Activated T-helper 2 cell treated with anti-CD3 and anti-CD28 coated beads, Interferon-gamma antibody, Interleukin-2, Interleukin-4, amounts not matched to agents 10 μg/mL and 5 μg/mL and 100 μg/mL, durations not matched to agents 14 hours and 24 hours and 36 hours (primary cell): ENCODE data around the gene PPP4C. TPM values are rescaled to one million over a fixed set of nuclear protein-coding genes. Genes with fewer than 3 reads are reported as not detected.
A peak's percentile ranks its signal among the peaks of the same experiment; 100 is the strongest.

ENCODE experiments used
- DNase-seq: peaks from one replicate; pipeline ENCODE4 v3.0.0; 2021; ENCODE audit warnings: low spot score
- H3K27ac Mint-ChIP-seq: one replicate; pipeline ENCODE4 v1.8.0; 2021; ENCODE audit warnings: mixed read lengths
- H3K27me3 Mint-ChIP-seq: one replicate; pipeline ENCODE4 v1.8.0; 2021; ENCODE audit warnings: low read depth, mixed read lengths
- H3K36me3 Mint-ChIP-seq: one replicate; pipeline ENCODE4 v1.8.0; 2021; ENCODE audit warnings: low read depth, mixed read lengths
- H3K4me1 Mint-ChIP-seq: one replicate; pipeline ENCODE4 v1.8.0; 2021; ENCODE audit warnings: low read depth, mixed read lengths
- H3K4me3 Mint-ChIP-seq: one replicate; pipeline ENCODE4 v1.8.0; 2021; ENCODE audit warnings: low read depth, mild to moderate bottlenecking, moderate library complexity, mixed read lengths
- H3K9me3 Mint-ChIP-seq: one replicate; pipeline ENCODE4 v1.8.0; 2021; ENCODE audit warnings: mixed read lengths
- intact Hi-C: fragments of 100-400 bp; cut with micrococcal nuclease; formaldehyde crosslinking; loops from one replicate; pipeline ENCODE4 v1.15.1; 2023
- total RNA-seq: library from RNA; stranded (reverse); gene quantifications from 2 replicates; pipeline ENCODE4 v1.2.3, GENCODE V29; 2022

The PPP4C gene
- total RNA-seq, 1 donor from 2014 or later = 143 TPM

DNA sequence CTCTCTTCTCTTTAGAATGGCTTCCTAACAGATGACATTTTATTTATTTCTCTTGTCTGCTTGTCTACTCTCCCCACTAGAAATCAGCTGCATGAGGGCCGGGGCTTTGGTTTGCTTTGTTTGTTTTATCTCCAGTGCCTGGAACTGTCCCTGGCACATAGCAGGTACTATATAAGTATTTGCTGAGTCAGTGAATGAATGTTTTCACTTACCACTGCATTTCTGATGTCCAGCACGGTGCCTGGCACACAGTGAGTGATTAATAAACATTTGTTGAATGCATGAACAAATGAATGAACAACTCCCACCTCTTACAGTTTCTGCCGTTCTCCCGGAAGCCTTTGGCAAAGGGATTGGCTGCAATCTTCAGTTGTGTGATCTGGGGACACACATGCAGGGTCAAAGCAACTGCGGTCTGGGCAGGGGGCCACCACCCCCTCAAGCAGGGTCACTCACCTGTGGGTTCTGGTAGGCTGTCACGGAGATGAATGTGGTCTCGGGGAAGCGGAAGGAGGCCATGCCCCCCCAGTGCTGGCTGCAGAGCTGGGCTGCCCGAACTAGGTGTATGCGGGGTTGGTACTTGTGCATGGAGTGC is 12.5 kb downstream of the PPP4C start:
- Mint-ChIP-seq H3K4me3 (no peak overlapping the region), H3K36me3 (peaks cover 24% of the 10 kb centered on the region), H3K27me3 (no peaks in the 10 kb centered on the region), H3K27ac (peak overlapping the region; percentile 15), H3K9me3 (no peaks in the 10 kb centered on the region), H3K4me1 (peaks cover 25% of the 10 kb centered on the region)
- DNase-seq = no peak
- intact Hi-C loops = no loop called here

- Mint-ChIP-seq H3K27me3 (no peaks in the 10 kb centered on the region), H3K27ac (peak overlapping the region; percentile 67), H3K4me1 (peaks cover 27% of the 10 kb centered on the region), H3K4me3 (no peak overlapping the region), H3K9me3 (no peaks in the 10 kb centered on the region), H3K36me3 (peaks cover 24% of the 10 kb centered on the region)
- intact Hi-C loops = no loop called here
- no peak for DNase-seq
These were observed 13.2 kb downstream of the PPP4C start for GRCh38 chr16:30088832-30089624.

DNA sequence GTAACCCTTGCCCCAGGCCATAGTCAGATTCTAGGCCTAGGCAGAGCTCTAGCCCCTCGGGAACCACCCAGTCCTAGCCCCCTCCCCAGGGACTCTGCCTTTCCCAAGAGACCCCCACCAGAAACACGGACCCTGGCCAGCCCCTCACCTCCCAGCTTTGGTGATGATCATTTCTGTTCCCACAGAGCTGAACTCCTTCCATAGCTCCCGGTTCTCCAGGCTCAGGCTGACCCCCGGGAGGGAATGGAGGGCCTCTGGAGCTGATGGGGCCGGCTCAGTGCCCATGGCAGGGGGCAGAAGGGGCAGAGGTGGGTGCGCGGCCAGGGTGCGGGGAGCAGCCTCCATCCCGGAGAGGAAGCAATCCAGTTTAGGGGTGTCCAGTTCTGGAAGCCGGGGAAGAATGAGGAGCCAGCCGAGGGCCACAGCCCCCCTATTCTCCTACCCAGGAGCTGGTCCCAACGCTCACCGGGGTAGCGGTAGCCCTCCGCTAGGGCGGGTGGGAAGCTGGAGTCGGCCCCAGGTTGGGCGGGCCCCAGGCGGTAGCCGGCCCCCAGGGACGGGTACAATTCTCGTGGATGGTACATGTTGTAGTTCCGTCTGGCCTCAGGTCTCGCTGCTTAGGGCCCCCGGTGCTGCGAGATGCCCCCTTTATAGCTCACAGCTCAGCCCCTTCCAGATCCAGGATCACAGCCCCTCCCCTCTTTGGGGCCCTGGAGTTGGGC is 15.0 kb downstream of the PPP4C start:
- H3K36me3 Mint-ChIP-seq = peaks cover 29% of the 10 kb centered on the region
- intact Hi-C loops = loop anchor here (10.0 kb wide), 1 partner anchor 314 kb away; the partner anchor contains the start of gene ZNF771

DNA sequence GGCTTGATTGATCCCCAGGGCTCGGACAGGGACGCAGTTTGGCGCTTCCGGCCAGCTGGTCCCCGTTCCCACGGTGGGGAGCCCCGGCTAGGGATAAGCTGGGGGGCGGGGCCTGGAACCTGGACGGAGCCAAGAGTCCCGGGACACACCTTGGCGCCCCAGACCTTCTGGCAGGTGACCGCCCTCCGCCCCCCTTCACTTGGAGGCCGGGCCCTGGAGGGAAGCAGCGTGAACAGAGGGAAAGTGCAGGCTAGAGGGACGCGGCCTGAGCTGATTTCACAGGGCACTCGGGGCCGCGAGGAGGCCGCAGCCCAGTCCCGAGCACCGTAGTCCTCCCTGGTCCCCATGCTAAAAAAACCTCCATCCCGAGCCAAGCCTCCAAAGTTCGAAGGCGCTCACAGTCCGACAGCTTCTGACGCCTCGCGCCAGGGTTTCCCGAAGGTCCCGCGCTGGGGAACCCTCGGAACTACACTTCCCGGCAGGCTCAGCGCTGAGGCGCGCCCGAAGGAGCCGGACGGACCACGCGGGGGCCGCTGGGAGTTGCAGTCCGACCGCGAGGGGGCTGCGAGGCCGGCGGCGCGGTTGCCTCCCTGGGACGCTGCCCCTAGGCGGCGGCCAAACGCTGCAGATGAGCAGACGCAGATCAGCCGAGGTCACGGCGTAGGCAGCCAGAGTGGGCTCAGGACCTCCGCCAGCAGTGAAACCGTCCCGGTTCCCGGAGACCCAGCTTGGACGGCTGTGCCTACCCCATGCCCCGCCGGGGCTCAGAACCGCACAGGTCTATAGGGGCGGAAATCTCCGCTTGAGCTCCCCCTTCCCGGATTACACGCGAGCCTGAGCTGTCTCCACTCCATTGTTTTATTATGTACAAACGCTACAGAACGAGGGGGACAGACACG is 15.9 kb downstream of the PPP4C start, which contains the start of gene TBX6:
TSS of gene TBX6 (minus strand) at position 451 of the 899 bp plus-strand sequence. CDS start 731 bp downstream, outside the sequence.
- H3K4me3 Mint-ChIP-seq = peak within 1 kb of the TSS; percentile 88
- peaks cover 32% of the 10 kb centered on the region for H3K36me3 Mint-ChIP-seq
- intact Hi-C loops = loop anchor here (1.0 to 10.0 kb wide), 4 partner anchors 17 to 567 kb away; partner anchors contain the start of genes ALDOA, FBRS, PPP4C and ZNF771
- H3K27ac Mint-ChIP-seq = peak within 1 kb of the TSS; percentile 97
- peaks cover 3% of the 10 kb centered on the region for H3K9me3 Mint-ChIP-seq
- no peaks in the 10 kb centered on the region for H3K27me3 Mint-ChIP-seq
- peaks cover 37% of the 10 kb centered on the region for H3K4me1 Mint-ChIP-seq
- peak; percentile 92 for DNase-seq

More for the DNA sequence above, 15.0 kb downstream of the PPP4C start:
- H3K4me3 Mint-ChIP-seq = peak overlapping the region; percentile 31
- DNase-seq = no peak
- H3K9me3 Mint-ChIP-seq = no peaks in the 10 kb centered on the region
- peaks cover 37% of the 10 kb centered on the region for H3K4me1 Mint-ChIP-seq
- peak overlapping the region; percentile 67 for H3K27ac Mint-ChIP-seq
- no peaks in the 10 kb centered on the region for H3K27me3 Mint-ChIP-seq

- peaks cover 11% of the 10 kb centered on the region for H3K9me3 Mint-ChIP-seq
- H3K27me3 Mint-ChIP-seq = no peaks in the 10 kb centered on the region
- H3K36me3 Mint-ChIP-seq = peaks cover 34% of the 10 kb centered on the region
- DNase-seq = peak; percentile 73
- H3K4me3 Mint-ChIP-seq = peak overlapping the region; percentile 88
- peaks cover 37% of the 10 kb centered on the region for H3K4me1 Mint-ChIP-seq
- H3K27ac Mint-ChIP-seq = peak overlapping the region; percentile 97
- intact Hi-C loops = loop anchor here (1.0 to 10.0 kb wide), 4 partner anchors 18 to 566 kb away; partner anchors contain the start of genes ALDOA, FBRS, PPP4C and ZNF771
These were observed 16.7 kb downstream of the PPP4C start for GRCh38 chr16:30092373-30093010.

DNA sequence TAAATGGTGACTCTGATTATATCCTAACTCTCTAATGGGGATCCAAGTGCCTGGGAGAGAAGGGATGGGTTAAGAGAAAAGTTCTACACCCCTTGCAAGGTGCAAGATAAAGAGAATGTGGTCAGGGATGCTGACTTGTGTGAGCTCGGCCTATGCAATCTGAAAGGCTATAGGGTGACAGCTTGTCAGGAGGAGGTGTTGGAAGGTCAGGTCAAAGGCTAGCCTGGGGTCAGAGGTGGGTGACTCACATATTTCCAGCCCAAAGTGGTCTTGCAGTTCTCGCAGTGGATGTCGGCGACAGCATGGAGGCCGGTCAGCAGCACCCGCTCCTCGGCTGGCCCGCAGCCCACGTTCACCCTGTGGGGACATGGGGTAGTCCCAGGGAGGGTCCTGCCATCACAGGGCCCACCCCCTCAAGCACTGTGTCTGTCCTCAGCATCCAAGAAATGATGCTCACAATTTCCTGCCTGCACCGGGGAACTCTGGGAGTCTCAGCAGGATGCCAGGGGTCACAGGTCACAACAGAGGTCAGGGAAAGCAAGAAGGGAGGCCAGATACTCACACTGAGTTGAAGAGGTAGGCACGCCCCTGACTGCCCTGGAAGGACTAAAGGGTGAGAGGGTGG is 18.9 kb downstream of the PPP4C start:
- H3K9me3 Mint-ChIP-seq = peaks cover 24% of the 10 kb centered on the region
- no peaks in the 10 kb centered on the region for H3K27me3 Mint-ChIP-seq
- DNase-seq = no peak
- intact Hi-C loops = loop anchor here (10.0 kb wide), 1 partner anchor 310 kb away; the partner anchor contains the start of gene ZNF771
- H3K27ac Mint-ChIP-seq = peak overlapping the region; percentile 71
- peaks cover 34% of the 10 kb centered on the region for H3K4me1 Mint-ChIP-seq
- peaks cover 41% of the 10 kb centered on the region for H3K36me3 Mint-ChIP-seq
- peak overlapping the region; percentile 84 for H3K4me3 Mint-ChIP-seq

- intact Hi-C loops = loop anchor here (1.0 to 10.0 kb wide), 2 partner anchors 20 to 309 kb away; partner anchors contain the start of genes PPP4C and ZNF771
- Mint-ChIP-seq H3K36me3 (peaks cover 41% of the 10 kb centered on the region), H3K4me1 (peaks cover 27% of the 10 kb centered on the region), H3K27ac (peak overlapping the region; percentile 86), H3K27me3 (no peaks in the 10 kb centered on the region), H3K9me3 (peaks cover 24% of the 10 kb centered on the region), H3K4me3 (peak overlapping the region; percentile 84)
- DNase-seq = no peak
These were observed 19.6 kb downstream of the PPP4C start for GRCh38 chr16:30095166-30096078.

DNA sequence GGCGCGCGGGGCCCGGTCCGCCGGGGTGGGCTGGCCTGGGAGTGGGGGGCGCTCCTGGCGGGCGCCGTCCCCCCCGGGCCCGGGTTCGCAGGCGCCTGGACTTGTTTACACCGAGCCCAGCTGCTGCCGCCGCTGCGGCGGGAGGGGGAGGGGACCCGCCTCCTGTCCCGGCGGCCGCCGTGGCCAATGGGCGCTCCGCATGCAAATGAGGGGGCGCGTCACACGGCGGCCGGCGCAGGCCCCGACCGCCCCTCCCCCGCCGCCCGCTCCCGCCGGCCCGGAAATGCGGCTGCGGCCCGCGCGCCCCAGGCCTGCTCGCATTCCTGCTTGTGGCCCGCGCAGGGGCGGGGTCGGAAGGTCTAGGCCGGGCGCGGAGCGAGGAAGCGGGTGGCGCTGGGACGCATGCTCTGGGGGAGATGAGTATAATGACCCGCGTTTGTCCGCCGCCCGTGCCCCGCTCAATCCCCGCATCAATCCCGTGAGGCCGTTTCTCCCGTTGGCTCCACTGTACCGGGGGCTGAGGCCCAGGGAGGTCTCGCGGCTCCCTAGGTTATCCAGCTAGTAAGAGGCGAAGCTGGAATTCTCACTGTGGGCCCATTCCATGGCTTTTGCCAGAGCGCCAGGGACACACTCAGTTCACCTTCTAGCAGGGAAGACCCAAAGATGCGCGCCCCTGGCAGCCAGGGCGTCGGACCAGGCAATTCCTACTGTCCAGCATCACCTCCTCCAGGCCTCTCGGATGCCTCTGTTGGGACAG is 20.5 kb downstream of the PPP4C start, which contains the start of gene YPEL3:
TSS of gene YPEL3 (minus strand) at position 109 of the 757 bp plus-strand sequence. CDS start 731 bp downstream, outside the sequence.
- peaks cover 24% of the 10 kb centered on the region for H3K4me1 Mint-ChIP-seq
- H3K9me3 Mint-ChIP-seq = peaks cover 24% of the 10 kb centered on the region
- peak within 1 kb of the TSS; percentile 84 for H3K4me3 Mint-ChIP-seq
- DNase-seq = peak; percentile 88
- H3K36me3 Mint-ChIP-seq = peaks cover 41% of the 10 kb centered on the region
- peak within 1 kb of the TSS; percentile 86 for H3K27ac Mint-ChIP-seq
- no peaks in the 10 kb centered on the region for H3K27me3 Mint-ChIP-seq
- intact Hi-C loops = loop anchor here (1.0 to 10.0 kb wide), 2 partner anchors 21 to 309 kb away; partner anchors contain the start of genes PPP4C and ZNF771

DNA sequence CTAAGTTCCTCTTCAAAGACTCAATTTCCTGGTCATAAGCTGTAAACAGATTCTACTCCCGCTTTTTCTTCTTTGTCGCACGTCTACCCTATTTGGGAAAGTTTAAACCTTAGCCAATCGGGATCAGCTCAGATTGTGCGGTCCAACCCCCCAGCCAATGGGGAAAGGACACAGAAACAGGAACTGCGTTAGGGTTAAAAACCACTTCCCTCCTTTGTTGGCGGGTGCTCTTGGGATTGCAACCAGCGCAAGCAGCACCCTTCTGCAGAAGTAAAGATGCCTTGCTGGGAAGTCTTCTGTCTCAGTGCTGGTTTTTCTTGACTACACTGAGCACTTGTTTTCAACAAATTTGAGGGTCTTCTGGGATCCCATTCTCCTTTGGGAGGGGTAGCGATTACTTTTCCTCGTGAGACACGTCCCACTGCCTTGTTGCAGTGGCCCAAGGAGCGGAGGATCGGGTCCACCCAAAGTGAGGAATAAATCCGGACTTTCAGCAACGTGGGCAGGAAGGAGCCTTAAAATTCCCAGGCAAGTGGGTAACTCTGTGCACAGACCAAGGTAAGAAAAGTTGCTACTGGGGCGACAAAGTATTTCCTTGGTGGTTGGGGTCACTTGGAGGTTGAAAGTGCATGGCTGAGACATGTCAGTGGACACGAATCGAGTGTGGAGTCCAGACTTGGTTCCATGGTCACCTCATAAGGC is 21.2 kb downstream of the PPP4C start:
- peak overlapping the region; percentile 85 for H3K27ac Mint-ChIP-seq
- H3K9me3 Mint-ChIP-seq = peaks cover 24% of the 10 kb centered on the region
- intact Hi-C loops = loop anchor here (1.0 to 10.0 kb wide), 2 partner anchors 22 to 308 kb away; partner anchors contain the start of genes PPP4C and ZNF771
- peaks cover 41% of the 10 kb centered on the region for H3K36me3 Mint-ChIP-seq
- peaks cover 21% of the 10 kb centered on the region for H3K4me1 Mint-ChIP-seq
- H3K4me3 Mint-ChIP-seq = peak overlapping the region; percentile 65
- H3K27me3 Mint-ChIP-seq = no peaks in the 10 kb centered on the region
- DNase-seq = no peak
